Activated T-cell treated with anti-CD3 and anti-CD28 coated beads, Interleukin-2, amount 50 U/mL, for 48 hours (primary cell): ENCODE measurements around the gene SLC16A14.
A peak's percentile ranks its signal among the peaks of the same experiment; 100 is the strongest.
"Not testable (repeated sequence)": the region's sequence is repeated elsewhere in the genome, so short reads cannot be mapped to it uniquely, and the experiment has no call there.

Experiments
- DNase-seq, 2 experiments: peaks; one replicate each; pipeline ENCODE4 v3.0.0-alpha.2; 2020

Gene SLC16A14

GRCh38 chr2:230068651-230069055 is at the start of gene SLC16A14:
SLC16A14 (minus strand) TSS chr2:230068924; CDS start chr2:230059352, 9,572 bp downstream.
- DNase-seq = peak in 1 of 2 experiments; percentile 50

GRCh38 chr2:230106771-230107170 is 38.0 kb upstream of the SLC16A14 start:
- DNase-seq = no peak

- DNase-seq = not testable (repeated sequence)
Measured at GRCh38 chr2:230101967-230102366, 33.2 kb upstream of the SLC16A14 start.

- no peak for DNase-seq
Measured at GRCh38 chr2:230097841-230098240, 29.1 kb upstream of the SLC16A14 start.

- DNase-seq = no peak
Measured at GRCh38 chr2:230097424-230097823, 28.7 kb upstream of the SLC16A14 start.

- DNase-seq = no peak
Measured at GRCh38 chr2:230090967-230091366, 22.2 kb upstream of the SLC16A14 start.

- DNase-seq = no peak
Measured at GRCh38 chr2:230085201-230085600, 16.5 kb upstream of the SLC16A14 start.

- DNase-seq = no peak
Measured at GRCh38 chr2:230077851-230078547, 9.3 kb upstream of the SLC16A14 start.

- no peak for DNase-seq
Measured at GRCh38 chr2:230076819-230077218, 8.1 kb upstream of the SLC16A14 start.

- no peak for DNase-seq
Measured at GRCh38 chr2:230075988-230076631, 7.4 kb upstream of the SLC16A14 start.

- DNase-seq = no peak
Measured at GRCh38 chr2:230071421-230071820, 2.7 kb upstream of the SLC16A14 start.

GRCh38 chr2:230069402-230069801 is 678 bp upstream of the SLC16A14 start:
- no peak for DNase-seq

GRCh38 chr2:230068016-230068650 is 591 bp downstream of the SLC16A14 start:
- peak; percentile 69 to 77 for DNase-seq

GRCh38 chr2:230060672-230061293 is 7.9 kb downstream of the SLC16A14 start:
- DNase-seq = no peak

GRCh38 chr2:230053753-230054478 is 14.8 kb downstream of the SLC16A14 start:
- no peak for DNase-seq

GRCh38 chr2:230052299-230052698 is 16.4 kb downstream of the SLC16A14 start:
- DNase-seq = no peak

GRCh38 chr2:230050136-230050535 is 18.6 kb downstream of the SLC16A14 start:
- DNase-seq = no peak

- DNase-seq = no peak
Measured at GRCh38 chr2:230048010-230048671, 20.6 kb downstream of the SLC16A14 start.

- DNase-seq = no peak
Measured at GRCh38 chr2:230046491-230046890, 22.2 kb downstream of the SLC16A14 start.

GRCh38 chr2:230043461-230043860 is 25.3 kb downstream of the SLC16A14 start:
- no peak for DNase-seq

- DNase-seq = no peak
Measured at GRCh38 chr2:230043025-230043424, 25.7 kb downstream of the SLC16A14 start.

- DNase-seq = no peak
Measured at GRCh38 chr2:230042195-230042594, 26.5 kb downstream of the SLC16A14 start.
